GM10266 (cell line): ENCODE measurements around the gene CGNL1.

Experiments
- DNase-seq: peaks from one replicate; pipeline ENCODE4 v3.0.0; 2012; ENCODE audit errors: extremely low spot score
- TF ChIP-seq, protein P1 (sequence below): IDR thresholded peaks from 2 replicates; pipeline ENCODE4 v1.5.1; 2012; ENCODE audit warnings: mild to moderate bottlenecking, low read depth; ENCODE audit not compliant: control insufficient read depth, insufficient read depth; ENCODE audit errors: missing control alignments

Gene CGNL1

DNA sequence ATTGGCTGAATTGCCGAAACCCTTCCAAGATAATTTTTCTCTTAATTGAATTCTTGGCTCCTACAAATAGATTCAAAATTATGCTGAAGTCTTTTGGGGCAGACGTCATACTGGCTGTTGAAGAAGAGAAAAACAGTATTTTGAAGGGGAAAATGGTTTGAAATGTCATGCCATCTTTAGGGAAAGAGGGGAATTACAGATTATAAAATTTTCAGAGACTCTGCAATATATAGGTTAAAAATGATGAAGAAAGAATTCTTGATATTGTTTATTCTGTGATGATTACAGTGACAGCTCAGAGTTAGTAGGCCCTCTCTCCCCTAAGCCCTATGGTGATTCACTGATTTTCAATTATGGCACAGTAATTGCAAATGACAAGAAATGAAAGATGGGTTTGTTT, 86.1 kb downstream of the CGNL1 start:
- TF ChIP-seq, protein P1, sequence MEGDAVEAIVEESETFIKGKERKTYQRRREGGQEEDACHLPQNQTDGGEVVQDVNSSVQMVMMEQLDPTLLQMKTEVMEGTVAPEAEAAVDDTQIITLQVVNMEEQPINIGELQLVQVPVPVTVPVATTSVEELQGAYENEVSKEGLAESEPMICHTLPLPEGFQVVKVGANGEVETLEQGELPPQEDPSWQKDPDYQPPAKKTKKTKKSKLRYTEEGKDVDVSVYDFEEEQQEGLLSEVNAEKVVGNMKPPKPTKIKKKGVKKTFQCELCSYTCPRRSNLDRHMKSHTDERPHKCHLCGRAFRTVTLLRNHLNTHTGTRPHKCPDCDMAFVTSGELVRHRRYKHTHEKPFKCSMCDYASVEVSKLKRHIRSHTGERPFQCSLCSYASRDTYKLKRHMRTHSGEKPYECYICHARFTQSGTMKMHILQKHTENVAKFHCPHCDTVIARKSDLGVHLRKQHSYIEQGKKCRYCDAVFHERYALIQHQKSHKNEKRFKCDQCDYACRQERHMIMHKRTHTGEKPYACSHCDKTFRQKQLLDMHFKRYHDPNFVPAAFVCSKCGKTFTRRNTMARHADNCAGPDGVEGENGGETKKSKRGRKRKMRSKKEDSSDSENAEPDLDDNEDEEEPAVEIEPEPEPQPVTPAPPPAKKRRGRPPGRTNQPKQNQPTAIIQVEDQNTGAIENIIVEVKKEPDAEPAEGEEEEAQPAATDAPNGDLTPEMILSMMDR: peak; percentile 10
- DNase-seq: no peak

DNA sequence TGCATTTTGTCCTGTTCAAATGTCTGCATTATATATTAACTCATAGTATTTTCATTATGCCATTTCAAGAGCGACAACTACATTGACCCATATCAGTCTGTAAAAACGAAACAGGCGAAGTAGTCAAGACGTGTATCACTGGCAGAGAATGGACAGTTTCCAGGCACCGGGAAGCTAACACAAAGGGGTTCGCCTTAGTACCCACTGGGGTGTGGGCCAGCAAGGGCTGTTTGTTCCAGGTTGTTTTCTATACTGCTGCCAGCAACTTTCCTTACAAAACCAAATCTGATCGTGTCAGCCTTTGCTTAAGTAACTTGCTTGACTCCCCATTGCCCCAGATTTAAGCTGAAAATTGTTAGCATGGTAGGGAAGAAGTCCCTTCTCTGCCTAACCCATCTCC, 87.1 kb downstream of the CGNL1 start:
- DNase-seq: no peak
- TF ChIP-seq, protein P1: no peak

DNA sequence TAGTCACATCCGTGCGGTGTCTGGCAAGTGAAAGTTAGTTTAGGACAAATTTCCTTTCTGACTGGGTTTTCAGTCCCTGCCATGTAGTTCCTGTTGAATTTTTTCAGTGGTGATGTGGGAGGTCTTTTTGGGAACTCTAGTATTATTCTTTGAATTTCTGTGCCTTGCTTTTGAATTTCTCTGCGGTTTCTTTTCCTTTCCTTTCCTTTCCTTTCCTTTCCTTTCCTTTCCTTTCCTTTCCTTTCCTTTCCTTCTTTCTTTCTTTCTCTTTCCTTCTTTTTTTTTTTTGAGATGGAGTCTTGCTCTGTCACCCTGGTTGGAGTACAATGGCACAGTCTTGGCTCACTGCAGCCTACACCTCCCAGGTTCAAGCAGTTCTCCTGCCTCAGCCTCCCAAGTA, 88.2 kb downstream of the CGNL1 start:
- DNase-seq: no peak
- TF ChIP-seq, protein P1: no peak

DNA sequence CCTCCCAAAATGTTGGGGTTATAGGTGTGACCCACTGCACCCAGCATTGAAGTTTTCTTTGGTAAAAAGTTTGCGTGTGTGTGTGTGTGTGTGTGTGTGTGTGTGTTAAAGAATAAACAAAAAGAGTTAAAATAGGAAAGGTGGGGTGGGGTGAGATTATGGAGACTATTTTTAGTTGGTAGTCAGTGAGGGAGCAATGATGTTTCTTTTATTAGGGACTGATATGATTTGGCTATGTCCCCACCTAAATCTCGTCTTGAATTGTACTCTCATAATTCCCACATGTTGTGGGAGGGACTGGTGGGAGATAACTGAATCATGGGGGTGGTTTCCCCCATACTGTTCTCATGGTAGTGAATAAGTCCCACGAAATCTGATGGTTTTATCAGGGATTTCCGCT, 92.2 kb downstream of the CGNL1 start:
- TF ChIP-seq, protein P1: no peak
- DNase-seq: no peak

DNA sequence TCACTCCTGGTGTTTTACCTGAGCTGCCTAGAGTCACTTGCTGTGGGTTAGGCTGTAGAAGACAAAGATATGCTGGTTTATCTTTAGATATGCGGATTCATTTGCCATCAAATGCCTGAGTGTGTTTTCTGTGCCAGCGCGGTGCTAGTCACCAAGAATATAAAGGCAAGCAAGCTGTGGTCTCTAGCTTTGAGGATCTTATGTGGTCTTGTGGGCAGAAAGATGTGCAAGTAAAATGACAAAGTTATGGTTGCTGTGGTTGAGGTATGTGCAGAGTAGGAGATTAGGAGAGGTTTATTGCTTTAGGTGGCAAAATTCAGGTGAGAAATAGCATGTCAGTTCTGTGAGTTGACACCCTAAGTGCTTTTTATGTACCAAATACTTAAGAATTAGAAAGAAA, 94.2 kb downstream of the CGNL1 start:
- DNase-seq: no peak
- TF ChIP-seq, protein P1: no peak

DNA sequence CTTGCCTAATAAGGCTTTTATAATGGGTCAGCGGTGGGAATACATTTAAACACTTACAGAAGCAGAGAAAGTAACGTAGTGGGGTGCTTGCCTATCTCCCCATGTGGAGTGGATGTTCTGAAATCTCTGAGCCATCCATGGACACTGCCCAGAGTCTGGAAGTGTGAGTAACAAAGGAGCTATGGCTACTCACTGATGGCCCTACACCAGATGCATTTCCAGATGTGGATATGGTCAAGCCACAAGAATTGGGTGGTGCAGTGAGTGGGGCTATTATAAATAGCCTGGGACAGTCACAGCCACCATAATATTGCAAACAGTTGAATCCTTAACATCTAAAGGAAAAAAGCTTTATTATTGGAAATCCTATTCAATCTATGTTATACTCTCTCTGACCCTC, 96.6 kb downstream of the CGNL1 start:
- DNase-seq: no peak
- TF ChIP-seq, protein P1: no peak

DNA sequence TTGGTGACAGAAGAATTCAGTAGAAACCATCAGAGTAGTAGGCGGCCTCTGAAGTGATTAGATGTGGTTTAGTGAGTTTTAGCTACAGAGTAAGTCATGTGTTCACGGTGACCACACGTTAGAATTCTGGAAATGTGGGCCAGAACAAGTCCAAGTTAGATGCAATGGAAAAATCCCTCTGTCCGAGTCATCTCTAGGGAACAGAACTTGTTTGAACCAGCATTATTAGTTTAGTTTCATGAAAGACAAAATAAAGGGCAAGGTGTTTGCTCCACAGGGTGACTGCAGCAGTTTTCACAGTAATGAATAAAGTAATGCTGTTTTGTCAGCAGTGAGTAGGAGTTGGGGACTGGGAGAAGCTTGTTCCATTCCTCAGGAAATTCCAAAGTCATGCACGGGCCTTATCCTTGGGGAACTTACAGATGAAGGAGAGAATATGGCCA, 100.2 kb downstream of the CGNL1 start:
- no peak for DNase-seq
- TF ChIP-seq, protein P1: no peak
